ENCODE results near the gene MOGAT2.
A peak's percentile ranks its signal among the peaks of the same experiment; 100 is the strongest.

Gene MOGAT2

DNA sequence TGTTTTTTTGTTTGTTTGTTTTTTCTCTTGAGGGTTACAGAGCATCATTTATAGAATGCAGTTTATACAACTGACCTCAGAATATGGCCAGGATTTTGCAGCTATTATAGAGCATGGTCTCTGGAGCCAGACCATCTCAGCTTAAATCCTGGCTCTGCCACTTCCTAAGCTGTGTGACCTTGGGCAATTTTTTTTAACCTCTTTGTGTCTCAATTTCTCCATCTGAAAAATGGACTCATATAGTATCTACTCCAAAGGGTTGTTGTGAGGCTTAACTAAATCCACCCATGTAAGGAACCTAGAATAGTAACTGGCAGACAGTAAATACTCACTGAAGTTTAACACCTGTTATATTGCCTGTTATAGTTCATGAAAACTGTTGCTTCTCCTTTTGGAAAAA is 42.6 kb downstream of the MOGAT2 start:
- DNase-seq: no peak

DNA sequence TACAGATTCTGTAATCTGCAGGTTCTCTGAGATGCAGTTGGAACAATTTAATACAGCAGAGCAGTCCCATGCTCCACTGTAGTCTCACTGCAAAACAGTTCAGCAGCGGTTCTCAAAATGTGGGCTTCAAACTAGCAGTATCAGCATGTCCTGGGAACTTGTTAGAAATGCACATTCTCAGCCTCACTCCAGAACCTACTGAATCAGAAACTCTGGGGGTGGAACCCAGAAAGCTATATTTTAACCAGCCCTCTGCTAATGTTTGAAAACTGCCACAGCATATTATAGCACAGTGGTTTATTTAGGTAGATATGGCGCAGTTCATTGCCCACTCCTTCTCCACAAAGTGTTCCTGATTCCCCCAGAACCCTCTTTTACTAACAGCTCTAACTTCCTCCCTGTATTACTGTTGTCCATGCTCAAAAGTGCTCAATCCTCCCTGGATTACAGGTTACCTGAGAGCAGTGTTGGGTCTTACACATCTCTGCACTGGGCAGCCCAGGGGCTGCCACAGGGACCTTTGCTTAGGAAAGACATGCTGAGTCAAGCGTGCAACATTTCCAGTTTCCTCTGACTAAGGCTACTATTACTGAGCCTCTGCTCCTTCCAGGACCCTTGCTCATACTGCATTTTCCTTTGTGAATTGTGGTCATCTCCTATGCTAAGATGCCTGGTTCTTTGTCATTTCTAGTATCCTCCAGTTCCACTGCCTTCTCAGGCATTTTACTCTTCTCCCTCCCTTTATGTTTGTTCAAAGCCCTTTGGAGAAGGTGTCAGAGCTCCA is 43.3 kb downstream of the MOGAT2 start:
- no peak for DNase-seq

DNA sequence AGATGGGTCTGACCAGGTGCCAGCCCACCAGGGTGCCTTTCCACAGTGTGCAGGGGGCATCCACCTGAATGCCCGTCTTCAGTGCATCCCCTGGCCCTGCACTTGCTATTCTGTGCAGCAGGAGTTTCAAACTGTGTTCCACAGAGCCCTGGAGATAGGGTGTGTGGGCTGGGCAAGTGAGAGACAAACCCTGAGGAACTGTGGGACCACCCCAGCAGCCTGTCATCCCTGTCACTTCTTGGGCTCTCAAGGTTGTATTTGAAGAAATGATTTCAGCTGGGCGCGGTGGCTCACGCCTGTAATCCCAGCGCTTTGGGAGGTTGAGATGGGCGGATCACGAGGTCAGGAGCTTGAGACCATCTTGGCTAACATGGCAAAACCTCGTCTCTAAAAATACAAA is 44.5 kb downstream of the MOGAT2 start:
- no peak for DNase-seq

DNA sequence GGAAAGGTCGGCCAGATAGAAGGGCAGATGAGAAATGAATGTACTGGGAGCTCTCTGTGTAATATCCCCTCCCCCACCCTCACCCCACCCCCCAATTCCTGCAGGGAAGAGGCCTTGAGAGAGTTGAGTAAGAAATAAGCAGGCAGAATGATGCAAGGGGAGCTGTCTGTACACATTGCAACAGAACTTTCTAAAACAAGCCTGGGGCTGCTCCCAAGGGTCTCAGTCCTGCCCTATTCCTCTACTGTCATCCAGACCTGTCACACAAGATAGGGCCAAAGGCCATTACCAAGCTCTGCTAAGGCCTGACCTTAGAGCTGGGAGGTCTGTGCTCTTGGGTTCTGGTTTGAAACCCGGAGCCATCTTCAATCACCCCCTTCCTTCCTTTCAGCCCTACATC is 45.2 kb downstream of the MOGAT2 start:
- DNase-seq: no peak

DNA sequence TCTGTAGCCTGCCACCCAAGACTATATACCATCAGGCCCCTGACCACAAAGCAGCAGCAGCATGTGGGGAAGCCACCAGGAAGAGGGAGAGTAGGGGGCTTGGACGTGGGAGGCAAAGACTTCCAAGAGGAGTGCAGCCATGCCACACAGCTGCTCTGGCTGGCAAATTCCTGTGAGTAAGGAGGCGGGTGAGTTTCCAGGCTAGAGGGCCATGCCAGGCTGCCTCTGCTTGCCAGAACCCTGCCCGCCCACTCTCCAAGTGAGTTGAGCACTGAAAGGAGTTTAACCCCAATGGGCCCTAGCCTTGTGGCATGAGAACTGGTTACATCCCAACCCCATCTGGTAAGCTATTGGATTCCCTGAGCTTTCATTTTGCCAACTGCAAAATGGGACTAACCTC is 46.2 kb downstream of the MOGAT2 start:
- DNase-seq: no peak

DNA sequence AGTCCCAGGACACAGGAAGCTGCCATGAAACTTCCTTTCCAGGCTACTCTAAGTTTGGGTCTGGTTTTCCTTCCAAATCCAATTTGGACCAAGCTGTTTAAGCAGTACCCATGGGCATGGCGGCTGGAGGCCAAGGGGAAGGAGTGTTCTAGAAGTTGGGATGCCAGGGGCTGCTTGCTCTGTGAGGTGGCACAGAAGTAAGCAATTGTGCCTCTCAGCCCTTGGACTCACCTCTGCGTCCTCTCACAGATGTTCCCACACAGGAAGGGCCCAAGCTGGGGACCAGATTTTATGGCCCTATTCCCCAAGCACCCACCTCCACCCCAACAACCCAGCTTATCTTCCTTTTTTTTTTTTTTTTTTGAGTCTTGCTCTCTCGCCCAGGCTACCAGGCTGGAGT is 47.5 kb downstream of the MOGAT2 start:
- DNase-seq: no peak

DNA sequence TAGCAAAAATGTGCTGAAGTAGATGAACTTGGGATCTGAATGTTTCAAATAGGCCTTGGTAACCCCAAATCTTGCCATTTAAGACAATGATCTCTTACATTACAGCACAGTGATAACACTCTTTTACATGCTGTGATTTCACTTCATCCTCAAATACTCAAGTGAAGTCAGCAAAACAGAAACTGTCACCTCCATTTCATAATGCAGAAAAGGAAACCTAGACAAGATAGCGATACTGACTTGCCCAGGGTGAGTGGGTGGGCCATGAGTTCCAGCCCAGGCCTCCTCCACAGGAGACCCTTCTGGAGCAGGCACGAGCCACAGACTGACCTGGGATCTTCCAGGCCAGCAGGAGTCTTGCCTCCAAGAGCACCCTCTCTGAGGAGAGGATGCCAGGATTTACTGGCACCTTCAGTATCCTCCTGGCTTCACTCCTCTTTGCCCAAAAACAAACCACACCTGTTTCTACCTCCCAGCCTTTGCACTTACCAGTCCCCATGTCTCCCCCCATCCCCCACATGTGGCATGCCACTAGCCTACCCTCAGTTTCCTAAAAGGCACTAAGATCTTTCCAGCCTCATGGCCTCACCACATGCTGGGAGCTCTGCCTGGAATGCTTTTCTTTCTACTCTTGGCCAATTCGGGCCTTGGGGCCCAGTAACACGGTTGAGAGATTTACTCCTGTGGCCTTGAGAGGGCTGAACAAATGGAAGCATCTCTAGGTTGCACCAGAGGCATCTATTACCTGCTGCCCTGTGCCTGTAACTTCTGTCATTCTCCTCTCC is 49.0 kb downstream of the MOGAT2 start:
- no peak for DNase-seq

DNA sequence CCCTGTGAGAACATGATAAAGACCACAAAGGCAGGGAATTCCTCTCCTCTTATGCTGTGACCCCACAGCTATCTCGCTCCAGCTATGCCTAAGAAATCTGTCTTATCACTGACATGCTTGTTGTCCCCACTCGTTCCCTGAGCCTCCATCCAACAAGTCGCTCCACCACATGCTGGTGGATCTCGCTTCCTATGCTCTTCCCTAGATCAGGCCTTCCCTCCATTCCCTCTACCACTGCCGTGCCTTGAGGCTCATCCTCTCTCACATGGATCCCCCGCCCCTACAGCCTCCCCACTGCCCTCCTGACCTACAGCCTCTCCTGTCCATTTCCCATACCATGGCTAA is 49.6 kb downstream of the MOGAT2 start:
- DNase-seq: no peak

DNA sequence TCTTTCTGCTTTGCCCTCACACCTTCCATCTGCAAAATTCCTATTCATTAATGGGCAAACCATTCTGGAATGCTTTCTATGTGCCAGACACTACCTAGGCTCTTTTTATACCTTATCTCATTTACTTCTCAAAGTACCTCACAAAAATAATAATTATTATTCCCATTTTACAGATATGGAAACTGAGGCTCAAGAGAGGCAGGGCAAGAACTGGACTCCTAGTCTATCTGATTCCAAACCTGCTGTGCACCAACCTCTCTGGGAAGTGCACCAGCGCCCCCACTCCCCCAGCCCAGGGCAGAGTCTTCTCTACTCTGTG is 50.1 kb downstream of the MOGAT2 start:
- no peak for DNase-seq

DNA sequence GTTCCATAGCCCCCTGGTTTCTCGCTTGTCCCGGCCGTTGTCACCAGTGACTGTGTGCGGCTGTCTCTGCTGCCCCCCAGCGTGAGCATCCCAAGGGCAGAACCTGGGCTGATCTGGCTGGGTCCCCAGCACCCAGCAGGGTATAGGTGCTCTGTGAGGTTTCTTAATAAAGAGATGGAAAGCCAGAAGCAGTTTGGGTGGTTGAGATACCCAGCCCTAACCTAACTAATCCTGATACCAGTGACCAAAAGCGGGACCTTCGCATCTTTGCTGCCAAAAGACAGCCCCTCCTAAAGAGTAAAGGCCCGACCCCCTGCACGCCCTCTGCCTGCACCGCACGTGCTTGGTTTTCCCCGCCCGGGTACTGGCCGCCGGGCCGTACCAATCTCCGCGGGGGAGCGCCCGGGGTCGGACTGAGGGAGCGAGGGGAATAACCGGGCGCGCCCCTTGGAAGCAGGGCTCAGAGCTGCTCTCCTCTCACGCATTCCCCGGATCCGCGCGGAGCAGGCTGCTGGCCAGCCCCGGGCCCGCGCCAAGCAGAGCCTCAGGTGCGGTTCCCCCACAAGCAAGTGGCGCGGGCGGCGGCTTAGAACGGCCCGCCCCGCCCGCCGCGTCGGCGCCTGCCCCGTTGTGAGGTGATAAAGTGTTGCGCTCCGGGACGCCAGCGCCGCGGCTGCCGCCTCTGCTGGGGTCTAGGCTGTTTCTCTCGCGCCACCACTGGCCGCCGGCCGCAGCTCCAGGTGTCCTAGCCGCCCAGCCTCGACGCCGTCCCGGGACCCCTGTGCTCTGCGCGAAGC is 50.7 kb downstream of the MOGAT2 start, which contains the start of gene DGAT2:
TSS of gene DGAT2 (plus strand) at position 667 of the 797 bp plus-strand sequence. CDS start 214 bp downstream, outside the sequence.
- DNase-seq: peak; percentile 74

DNA sequence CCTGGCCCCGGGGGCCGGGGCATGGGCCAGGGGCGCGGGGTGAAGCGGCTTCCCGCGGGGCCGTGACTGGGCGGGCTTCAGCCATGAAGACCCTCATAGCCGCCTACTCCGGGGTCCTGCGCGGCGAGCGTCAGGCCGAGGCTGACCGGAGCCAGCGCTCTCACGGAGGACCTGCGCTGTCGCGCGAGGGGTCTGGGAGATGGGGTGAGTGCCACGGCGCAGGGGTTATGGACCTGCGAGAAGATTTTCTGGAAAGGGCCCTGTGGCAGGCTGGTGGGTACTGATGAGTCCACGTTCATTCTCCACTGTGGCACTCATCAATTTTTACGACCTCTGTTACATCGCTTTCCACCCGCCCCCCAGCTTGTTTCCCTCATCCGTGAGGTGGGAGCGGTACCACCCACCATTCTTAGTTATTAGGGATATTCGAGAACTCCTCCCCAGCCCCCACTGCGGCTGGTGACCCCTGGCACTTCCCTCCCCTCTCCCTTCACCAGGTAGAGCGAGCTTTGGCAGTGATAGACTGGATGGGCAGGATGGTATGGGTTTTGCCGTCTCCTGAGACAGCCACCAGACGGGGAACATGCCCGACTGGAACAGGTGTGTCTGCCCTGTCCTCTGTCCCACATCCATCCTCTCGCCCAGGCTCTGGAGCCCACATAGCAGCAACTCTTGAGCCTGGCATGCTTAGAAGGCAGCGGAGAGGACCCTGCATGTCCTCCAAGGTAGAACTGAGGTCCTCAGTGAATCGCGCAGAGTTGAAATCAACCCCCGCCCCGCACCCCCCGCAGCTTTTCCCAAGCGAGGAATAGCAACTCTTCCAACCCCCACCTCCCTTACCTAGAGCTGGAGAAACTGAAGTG is 51.5 kb downstream of the MOGAT2 start:
- DNase-seq: no peak

DNA sequence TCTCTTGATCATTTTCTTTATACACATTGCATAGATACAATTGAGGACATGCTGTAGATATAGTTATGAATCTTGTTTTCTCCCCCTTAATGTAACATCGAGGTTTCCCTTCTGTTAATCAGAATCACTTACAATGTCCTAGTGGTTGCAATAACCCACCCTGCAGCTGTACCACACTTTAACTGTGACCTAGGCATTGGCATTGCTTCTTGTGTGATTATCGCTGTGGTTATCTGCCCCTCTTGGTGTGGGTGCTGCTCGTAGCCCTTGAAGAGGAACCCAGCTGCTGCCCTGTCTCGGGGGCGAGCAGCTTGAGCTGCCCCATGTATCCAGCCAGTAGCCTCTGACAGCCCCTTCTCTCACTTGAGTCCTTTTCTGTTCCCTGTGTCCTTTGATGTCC is 52.5 kb downstream of the MOGAT2 start:
- no peak for DNase-seq

DNA sequence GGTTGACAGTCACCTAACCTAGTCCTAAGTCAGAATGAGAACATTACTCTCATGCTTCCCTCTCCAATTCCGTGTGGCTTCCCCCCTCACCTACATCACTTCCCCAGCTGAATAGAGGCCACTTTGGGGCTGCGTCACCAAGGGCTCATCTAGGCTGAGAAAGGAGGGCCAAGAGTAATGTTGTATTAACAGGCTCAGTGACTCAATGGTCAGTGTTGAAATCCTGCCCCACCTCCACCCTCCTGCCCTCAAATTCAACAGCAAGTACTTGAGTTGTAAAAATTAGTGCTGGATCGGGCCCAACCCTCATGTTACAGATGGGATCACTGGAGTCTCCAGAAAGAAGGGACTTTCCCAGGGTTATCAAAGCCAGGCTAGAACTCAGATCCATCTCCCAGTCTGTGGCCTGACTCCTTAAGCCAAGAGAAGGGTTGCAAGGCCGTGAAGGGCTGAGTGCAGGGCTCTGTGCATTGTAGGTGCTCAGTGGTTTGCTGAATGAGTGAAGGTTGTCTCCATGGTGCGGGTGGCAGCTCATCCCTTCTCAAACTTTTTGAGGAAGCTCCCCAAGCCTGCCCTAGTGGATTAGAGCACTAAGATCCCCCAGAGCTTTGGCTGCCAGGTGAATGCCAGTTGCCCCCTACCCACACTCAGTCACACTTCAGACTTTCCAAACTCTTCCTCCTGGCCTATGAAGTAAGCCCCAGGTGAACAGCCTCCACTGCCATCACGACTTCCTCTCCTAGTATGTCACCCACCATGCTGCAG is 54.2 kb downstream of the MOGAT2 start:
- DNase-seq: no peak

DNA sequence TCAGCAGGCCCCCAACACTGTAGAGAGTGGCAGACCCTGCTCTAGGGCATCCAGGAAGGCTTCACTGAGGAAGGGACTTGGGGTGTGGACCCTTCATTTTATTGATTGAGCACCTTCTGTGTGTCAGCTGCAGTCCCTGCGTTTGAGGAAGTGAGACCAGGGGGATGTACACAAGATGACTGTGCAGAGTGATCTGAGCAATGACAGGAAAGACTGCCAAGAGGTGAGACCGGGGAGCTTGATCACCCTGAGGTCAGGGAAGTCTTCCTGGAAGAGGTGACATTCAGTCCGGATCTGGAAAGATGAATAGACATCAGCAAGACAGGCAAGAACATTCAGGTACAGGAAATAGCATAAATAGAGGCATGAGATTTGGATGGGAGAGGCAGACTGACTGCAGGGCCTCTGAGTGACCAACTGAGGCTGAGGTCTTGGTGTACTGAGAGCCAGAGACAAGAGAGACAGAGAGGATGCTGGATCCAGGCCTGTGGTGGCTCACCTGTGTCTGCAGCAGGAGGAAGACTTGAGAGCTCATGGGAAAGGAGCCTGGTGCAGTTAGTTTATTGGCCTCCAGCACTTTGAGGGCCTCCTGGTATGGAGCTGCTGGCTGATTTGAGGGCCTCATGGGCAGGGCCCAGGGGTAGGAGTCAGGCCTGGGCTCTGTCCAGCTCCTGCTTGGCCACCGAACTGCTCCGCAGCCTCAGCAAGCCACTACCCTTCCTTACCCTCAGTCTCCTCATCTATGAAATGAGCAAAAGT is 56.1 kb downstream of the MOGAT2 start:
- DNase-seq: no peak

DNA sequence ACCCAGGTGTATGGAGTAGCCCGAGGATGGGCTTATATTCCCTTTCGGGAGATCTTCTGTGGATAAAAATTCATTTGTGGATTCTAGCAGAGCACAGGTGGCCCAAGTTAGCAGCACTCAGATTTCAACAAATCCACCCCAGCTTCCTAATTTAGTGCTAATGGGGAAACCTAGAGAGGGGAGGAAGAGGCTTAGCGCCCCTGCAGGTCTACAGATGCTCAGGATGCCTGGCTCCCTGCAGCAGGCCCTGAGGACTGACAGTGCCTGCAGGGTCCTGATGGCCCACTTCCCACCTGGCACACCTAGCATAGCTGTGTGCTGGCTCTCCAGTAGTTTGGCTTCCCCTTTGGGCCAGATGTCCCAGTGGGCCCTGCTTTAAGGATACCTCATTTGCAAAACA is 57.4 kb downstream of the MOGAT2 start:
- no peak for DNase-seq

DNA sequence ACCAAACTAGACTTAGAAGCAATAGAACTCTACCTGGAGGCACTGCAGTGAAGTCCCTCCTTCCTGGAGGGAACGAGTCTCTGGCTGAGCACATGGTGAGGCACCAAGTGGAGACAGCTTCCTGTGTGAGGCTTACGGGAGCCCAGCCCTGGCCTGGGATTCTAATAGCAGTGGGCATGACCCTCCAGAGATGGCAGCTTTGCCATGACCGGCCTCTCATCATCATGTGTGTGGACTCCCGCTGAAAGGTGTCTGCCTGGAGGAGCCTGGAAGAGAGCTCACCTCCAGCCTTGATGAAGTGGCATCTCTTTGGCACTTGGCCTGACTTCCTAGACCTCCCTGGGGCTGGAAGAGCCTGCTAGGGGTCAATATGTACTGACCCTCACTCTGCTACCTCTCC is 58.9 kb downstream of the MOGAT2 start:
- DNase-seq: no peak

DNA sequence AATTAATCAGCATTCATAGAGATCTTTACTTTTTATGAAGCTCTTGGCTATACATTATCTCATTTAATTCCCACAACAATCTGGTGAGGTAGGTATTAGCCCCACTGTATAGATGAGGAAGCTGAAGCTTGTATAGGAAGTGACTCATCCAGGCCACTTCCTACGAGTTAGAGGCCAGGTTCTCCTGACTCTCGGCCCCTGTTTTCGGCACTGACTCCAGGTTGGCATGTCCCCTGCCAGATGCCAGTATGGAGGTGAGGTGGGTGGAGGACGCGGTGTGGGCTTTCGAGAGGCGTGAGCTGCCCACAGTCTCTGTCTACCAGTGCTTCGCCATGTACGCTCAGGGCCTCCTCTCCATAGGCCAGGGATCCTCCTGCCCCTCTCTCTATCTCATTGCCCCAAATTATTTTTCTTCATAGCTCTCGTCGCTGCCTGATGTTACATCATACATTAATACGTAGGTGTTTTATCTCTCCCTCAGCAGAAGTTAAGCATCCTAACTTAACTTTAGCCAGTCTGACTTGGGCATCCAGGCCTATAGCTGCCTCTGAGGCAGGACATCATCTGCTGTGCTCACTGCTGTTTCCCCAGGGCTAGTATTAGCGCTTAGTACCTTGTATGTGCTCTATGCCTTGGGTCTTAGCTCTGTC is 59.9 kb downstream of the MOGAT2 start:
- no peak for DNase-seq

DNA sequence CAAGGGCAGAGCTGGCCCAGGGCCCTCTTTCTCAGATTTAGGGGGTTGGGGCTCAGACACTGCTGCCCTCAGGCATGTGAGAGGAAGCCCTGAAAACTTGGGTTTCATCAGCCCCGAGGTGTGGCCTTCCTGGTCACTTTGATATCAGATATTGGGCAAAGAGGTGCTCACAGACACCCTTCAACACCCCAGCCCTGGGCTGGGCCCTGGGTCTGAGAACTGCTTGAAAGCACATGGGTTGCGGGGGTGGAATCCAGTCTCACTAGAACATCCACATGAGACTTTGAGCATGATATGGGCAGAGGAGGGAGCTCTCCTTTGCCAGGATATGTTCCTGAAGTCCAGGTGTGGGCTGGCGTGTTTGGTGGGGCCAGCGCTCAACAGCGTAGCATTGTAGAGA is 61.3 kb downstream of the MOGAT2 start:
- DNase-seq: no peak

DNA sequence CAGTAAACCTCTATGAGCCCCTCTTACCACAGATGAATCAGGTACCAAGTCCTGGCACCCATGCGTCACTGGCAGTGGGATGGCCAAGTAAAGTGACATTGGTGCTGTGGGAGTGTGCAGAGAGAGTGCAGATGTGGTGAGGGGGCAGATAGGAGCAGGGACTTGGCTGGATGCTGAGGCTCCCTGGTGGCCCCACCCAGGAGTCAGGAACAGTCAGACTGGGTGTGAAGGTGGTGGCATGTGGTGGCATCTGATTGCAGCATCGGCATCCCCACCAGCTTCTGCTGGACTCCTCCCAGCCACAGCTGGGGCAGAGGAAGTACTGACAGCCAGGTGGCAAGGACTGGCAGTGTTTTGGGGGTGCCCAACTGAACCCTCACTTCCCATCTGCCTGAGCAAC is 62.3 kb downstream of the MOGAT2 start:
- DNase-seq: no peak

DNA sequence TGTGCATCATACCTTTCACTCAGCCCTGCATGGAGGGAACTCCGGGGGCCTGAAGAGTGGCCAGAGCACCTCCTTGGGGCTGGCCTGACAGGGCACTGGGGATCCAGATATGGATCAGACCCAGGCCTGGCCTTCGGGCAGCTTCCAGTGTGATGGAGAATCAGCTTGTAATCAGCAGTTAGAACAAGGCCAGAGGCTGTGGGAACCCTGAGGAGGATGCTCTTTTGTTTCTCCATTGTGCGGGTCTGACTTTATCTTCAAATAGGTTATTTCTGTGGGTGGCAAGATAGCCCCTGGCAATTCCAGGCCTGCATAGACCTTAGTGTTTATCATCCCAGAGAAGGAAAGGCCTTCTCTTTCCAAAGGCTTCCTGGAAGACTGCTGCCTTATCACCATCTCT is 63.2 kb downstream of the MOGAT2 start:
- no peak for DNase-seq

DNA sequence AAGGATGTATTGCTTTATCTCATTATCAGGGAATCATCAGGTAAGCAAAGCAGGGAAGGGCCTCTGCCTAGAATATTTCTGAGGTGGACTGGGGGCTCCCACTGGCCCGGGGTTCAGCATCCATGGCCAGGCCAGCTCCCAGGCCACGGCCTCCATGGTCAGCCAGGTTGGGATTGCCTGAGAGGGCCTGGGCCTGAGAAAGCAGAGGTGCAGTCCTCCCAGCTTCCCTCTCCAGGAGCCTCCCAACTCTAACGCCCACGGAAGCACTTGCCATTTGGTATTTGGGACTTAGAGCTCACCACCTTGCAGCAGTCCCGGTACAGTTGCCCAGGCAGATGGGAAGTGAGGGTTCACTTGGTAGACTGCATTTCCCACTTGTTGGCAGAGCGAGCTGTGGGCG is 63.7 kb downstream of the MOGAT2 start:
- no peak for DNase-seq

All from CD4-positive, alpha-beta T cell treated with Interleukin-21 for 1 hour (primary cell).